ENCODE results near the gene RNH1.

The RNH1 gene

DNA sequence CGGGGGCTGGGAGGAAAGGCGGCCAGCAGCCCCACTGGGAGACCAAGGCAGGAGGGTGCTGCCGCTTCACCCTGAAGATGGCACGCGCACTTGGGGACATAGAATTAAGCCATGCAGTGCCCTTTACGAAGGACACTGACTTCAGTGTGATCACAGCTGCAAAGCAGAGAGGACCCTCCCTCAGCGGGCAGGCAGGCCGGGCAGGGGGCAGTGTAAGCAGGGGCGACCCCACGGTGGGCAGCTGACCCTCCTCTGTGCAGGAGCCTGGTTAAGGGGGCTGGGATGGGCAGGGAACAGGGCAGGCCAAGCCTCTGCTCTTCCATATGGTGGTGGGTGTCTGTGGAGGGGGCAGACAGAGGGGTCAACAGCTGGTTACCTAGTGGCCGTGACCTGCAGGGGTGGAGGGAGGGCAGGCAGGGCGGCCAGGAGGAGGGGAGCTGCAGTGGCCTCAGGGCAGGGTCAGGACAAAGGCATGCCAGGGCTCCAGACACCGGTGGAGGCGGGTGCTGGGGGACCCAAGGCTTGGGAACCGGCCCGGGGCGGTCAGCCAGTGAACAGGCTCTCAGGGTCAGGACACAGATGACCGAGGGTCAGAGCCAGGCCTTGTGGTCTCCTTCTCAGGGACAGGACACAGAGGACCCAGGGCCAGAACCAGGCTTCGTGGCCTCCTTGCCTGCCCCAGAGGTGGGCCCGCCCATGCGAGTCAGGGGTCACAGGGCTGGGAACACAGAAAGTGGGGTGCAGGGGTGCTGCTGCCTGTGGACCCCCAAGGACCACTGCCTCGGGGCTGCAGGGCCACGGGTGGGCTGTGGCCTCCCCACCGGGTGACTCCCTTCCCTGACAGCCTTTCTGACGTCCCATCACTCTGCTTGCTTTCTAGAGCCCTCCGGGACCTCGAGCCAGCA lies 46.3 kb upstream of the RNH1 start:
- H3K4me1 ChIP-seq = peaks cover 0 to 23% (median 18%) of the 10 kb centered on the region in 4 donors
- no peaks in the 10 kb centered on the region for H3K36me3 ChIP-seq
- no peak overlapping the region for H3K27ac ChIP-seq
- H3K4me3 ChIP-seq = no peak overlapping the region
- DNase-seq = no peak
- H3K27me3 ChIP-seq = peaks cover 13 to 92% of the 10 kb centered on the region in 2 donors
- no peaks in the 10 kb centered on the region for H3K9me3 ChIP-seq
- TF ChIP-seq CTCF (IDR thresholded peaks at IDR 0.05) = no peak
- intact Hi-C loops (cut with DNase I; ENCODE audit: low total_unique reads) = no loop called here

DNA sequence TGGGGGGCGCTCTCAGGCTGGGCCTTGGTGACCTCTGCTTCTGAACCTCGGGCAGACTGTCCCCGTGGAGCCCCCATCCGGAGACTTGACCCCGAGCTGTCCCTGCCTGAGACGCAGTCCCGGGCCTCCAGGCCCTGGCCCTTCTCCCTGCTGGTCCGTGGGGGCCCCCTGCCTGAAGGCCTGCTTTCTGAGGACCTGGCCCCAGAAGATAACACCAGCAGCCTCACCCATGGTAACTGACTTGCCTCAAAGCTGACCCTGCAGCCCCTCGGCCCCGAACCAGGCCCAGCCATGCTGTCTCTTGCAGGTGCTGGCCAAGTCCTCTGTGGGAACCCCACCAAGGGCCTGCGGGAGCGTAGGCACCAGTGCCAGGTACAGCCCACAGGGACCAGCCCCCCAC lies 44.6 kb upstream of the RNH1 start:
- no peak for DNase-seq
- Histone ChIP-seq H3K27me3 (peaks cover 13 to 75% of the 10 kb centered on the region in 2 donors), H3K9me3 (no peaks in the 10 kb centered on the region), H3K4me3 (no peak overlapping the region), H3K4me1 (peaks cover 0 to 23% (median 18%) of the 10 kb centered on the region in 4 donors), H3K36me3 (no peaks in the 10 kb centered on the region), H3K27ac (no peak overlapping the region)
- TF ChIP-seq CTCF (IDR thresholded peaks at IDR 0.05) = no peak
- intact Hi-C loops (cut with DNase I; ENCODE audit: low total_unique reads) = no loop called here

GRCh38 chr11:551131-551530 lies 44.1 kb upstream of the RNH1 start:
- H3K36me3 ChIP-seq = no peaks in the 10 kb centered on the region
- no peaks in the 10 kb centered on the region for H3K9me3 ChIP-seq
- DNase-seq = no peak
- H3K4me1 ChIP-seq = peaks cover 0 to 21% (median 17%) of the 10 kb centered on the region in 4 donors
- no peak for TF ChIP-seq CTCF (IDR thresholded peaks at IDR 0.05)
- intact Hi-C loops (cut with DNase I; ENCODE audit: low total_unique reads) = no loop called here
- no peak overlapping the region for H3K27ac ChIP-seq
- H3K27me3 ChIP-seq = peaks cover 13 to 70% of the 10 kb centered on the region in 2 donors
- H3K4me3 ChIP-seq = no peak overlapping the region

DNA sequence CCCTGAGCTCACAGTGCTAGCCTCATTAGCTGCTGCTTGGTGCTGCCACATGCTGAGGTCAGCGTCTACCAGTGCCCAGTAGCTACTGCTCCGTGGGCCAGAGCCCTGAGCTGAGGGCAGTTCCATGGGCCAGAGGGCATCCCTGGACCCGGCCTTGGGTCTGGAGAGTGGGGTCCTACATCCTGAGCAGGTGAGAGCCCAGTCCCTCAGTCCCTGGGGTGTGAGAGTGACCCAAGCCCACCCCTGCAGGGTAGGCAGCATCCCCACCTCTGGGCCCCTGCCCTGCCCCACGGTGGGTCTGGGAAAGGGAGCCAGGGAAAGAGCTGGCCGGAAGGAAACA lies 43.7 kb upstream of the RNH1 start:
- H3K4me1 ChIP-seq = peaks cover 0 to 17% (median 14%) of the 10 kb centered on the region in 4 donors
- H3K4me3 ChIP-seq = no peak overlapping the region
- H3K9me3 ChIP-seq = no peaks in the 10 kb centered on the region
- H3K27ac ChIP-seq = no peak overlapping the region
- no peak for TF ChIP-seq CTCF (IDR thresholded peaks at IDR 0.05)
- intact Hi-C loops (cut with DNase I; ENCODE audit: low total_unique reads) = no loop called here
- no peaks in the 10 kb centered on the region for H3K36me3 ChIP-seq
- no peak for DNase-seq
- peaks cover 10 to 66% of the 10 kb centered on the region in 2 donors for H3K27me3 ChIP-seq

GRCh38 chr11:550021-550745 lies 43.1 kb upstream of the RNH1 start:
- Histone ChIP-seq H3K27ac (no peak overlapping the region), H3K9me3 (no peaks in the 10 kb centered on the region), H3K36me3 (no peaks in the 10 kb centered on the region), H3K27me3 (peaks cover 4 to 61% of the 10 kb centered on the region in 2 donors), H3K4me1 (peaks cover 0 to 12% (median 8%) of the 10 kb centered on the region in 4 donors), H3K4me3 (no peak overlapping the region)
- DNase-seq = no peak
- intact Hi-C loops (cut with DNase I; ENCODE audit: low total_unique reads) = no loop called here
- no peak for TF ChIP-seq CTCF (IDR thresholded peaks at IDR 0.05)
